Epithelial cell of umbilical artery (primary cell): ENCODE data around the gene MYRFL. TPM values are rescaled to one million over a fixed set of nuclear protein-coding genes. Genes with fewer than 3 reads are reported as not detected.

ENCODE experiments used
- total RNA-seq: library from RNA; depleted of rRNA; stranded (reverse); fragments of >200 nt; gene quantifications from 2 replicates; pipeline ENCODE4 v1.2.3, GENCODE V29; 2014

MYRFL gene
- 0.15 TPM in 1 of 2 replicates, not detected in the other for total RNA-seq

DNA sequence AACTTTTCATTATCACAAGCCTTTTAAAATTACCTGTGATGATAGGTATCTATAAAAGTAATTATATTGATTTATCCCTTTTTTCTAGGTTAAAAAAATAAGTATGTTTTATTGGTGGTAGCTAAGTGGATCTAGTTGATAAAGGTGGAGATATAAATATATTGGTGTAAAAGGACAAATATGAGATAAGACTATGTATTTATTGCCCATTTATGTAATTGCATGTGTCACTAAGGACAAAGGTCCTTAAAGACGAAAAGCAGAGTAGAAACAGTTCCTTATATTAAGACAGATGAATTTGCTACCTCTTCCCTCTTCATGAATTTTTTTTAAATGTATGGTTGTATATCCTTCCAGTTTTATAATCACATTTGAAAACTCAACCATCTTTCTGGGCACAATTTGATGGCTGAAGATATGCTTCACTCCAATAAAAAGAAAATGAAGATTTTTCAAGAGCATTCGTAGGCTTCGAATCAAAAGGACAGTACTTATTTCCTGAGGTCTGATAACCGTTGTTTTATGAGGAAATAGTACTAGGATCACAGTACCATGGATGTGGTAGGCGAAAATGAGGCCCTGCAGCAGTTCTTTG, at the start of gene MYRFL:
MYRFL (plus strand) TSS at position 262 of the 595 bp plus-strand sequence; CDS start at position 553, 291 bp downstream.

Other genes with a start within 250 kb of the MYRFL start
- gene CCT2, start 239.8 kb upstream of the MYRFL start, total RNA-seq, result 380 and 434 TPM in 2 replicates
- not detected in 2 replicates for gene LRRC10, start 214.3 kb upstream of the MYRFL start, total RNA-seq
- not detected in 2 replicates for gene BEST3, start 125.9 kb upstream of the MYRFL start, total RNA-seq
- 15.9 and 26.4 TPM in 2 replicates for gene RAB3IP, start 86.4 kb upstream of the MYRFL start, total RNA-seq